Activated CD8-positive, alpha-beta T cell treated with anti-CD3 and anti-CD28 coated beads, Interleukin-2, amount 10 ng/mL, durations not matched to agents 7 days and 5 days (primary cell): ENCODE measurements around the gene ASXL2. TPM values are rescaled to one million over a fixed set of nuclear protein-coding genes. Genes with fewer than 3 reads are reported as not detected.
"Not testable (repeated sequence)": the region's sequence is repeated elsewhere in the genome, so short reads cannot be mapped to it uniquely, and the experiment has no call there.

Source experiments
- ATAC-seq: fragments of 150-1000 bp; cut with Tn5 transposase; one replicate; pipeline ENCODE4 v1.10.0; 2021; ENCODE audit warnings: moderate library complexity
- CTCF ChIA-PET: fragments of 350-600 bp; sonication (Branson Sonifier 250); formaldehyde crosslinking; loops from one replicate; lab custom pipeline; 2021; ENCODE audit warnings: antibody characterized with exemption; lab: Charles Lee
- POLR2A ChIA-PET: fragments of 350-600 bp; sonication (Branson Sonifier 250); formaldehyde crosslinking; loops from one replicate; lab custom pipeline; 2021; ENCODE audit warnings: antibody characterized with exemption; lab: Charles Lee
- DNase-seq: peaks from one replicate; pipeline ENCODE4 v3.0.0-alpha.2; 2020
- H3K27ac Mint-ChIP-seq: one replicate; pipeline ENCODE4 v1.8.0; 2021; ENCODE audit warnings: mild to moderate bottlenecking, mixed read lengths
- H3K27me3 Mint-ChIP-seq: one replicate; pipeline ENCODE4 v1.8.0; 2021; ENCODE audit warnings: low read depth, mixed read lengths
- H3K36me3 Mint-ChIP-seq: one replicate; pipeline ENCODE4 v1.8.0; 2021; ENCODE audit warnings: low read depth, mixed read lengths
- H3K4me1 Mint-ChIP-seq: one replicate; pipeline ENCODE4 v1.8.0; 2021; ENCODE audit warnings: low read depth, mixed read lengths
- H3K4me3 Mint-ChIP-seq: one replicate; pipeline ENCODE4 v1.8.0; 2021; ENCODE audit warnings: mild to moderate bottlenecking, mixed read lengths
- H3K9me3 Mint-ChIP-seq: one replicate; pipeline ENCODE4 v1.8.0; 2022; ENCODE audit warnings: mixed read lengths; ENCODE audit not compliant: insufficient read depth
- total RNA-seq, 2 experiments: library from RNA; stranded (reverse); gene quantifications; one replicate each; pipeline ENCODE4 v1.2.3, GENCODE V29; 2021

ASXL2 gene
- total RNA-seq, 2 experiments from 2014 or later = 44.0 to 45.0 TPM

GRCh38 chr2:25853038-25853638 is 25.1 kb downstream of the ASXL2 start:
- H3K27ac Mint-ChIP-seq = peak overlapping the region; percentile 77
- peaks cover 48% of the 10 kb centered on the region for H3K4me1 Mint-ChIP-seq
- H3K9me3 Mint-ChIP-seq = no peaks in the 10 kb centered on the region
- DNase-seq (peak; percentile 28), ATAC-seq (peak; percentile 37)
- no peak overlapping the region for H3K4me3 Mint-ChIP-seq
- ChIA-PET POLR2A (interaction anchor here (0.6 to 4.1 kb wide), 3 partner anchors 9 to 26 kb away, joined by 3 to 22 read pairs (median 4); partner anchors contain the start of gene ASXL2), CTCF (interaction anchor here (0.6 to 5.0 kb wide), 32 partner anchors 9 to 332 kb away, joined by 3 to 66 read pairs (median 6); partner anchors contain the start of genes ASXL2 and KIF3C)
- H3K27me3 Mint-ChIP-seq = no peaks in the 10 kb centered on the region
- peaks cover 5% of the 10 kb centered on the region for H3K36me3 Mint-ChIP-seq

GRCh38 chr2:25851740-25852503 is 26.4 kb downstream of the ASXL2 start:
- Mint-ChIP-seq H3K27me3 (no peaks in the 10 kb centered on the region), H3K9me3 (no peaks in the 10 kb centered on the region), H3K4me1 (peaks cover 43% of the 10 kb centered on the region), H3K36me3 (peaks cover 9% of the 10 kb centered on the region), H3K4me3 (peak overlapping the region; percentile 66), H3K27ac (peak overlapping the region; percentile 84)
- peak; percentile 60 for DNase-seq
- ATAC-seq = peak; percentile 86
- ChIA-PET POLR2A (interaction anchor here (0.7 to 4.1 kb wide), 3 partner anchors 28 to 87 kb away, joined by 3 to 22 read pairs (median 3); partner anchors contain the start of gene ASXL2), CTCF (interaction anchor here (0.7 to 5.0 kb wide), 46 partner anchors 8 to 727 kb away, joined by 3 to 66 read pairs (median 5); partner anchors contain the start of genes ASXL2 and KIF3C)

- ChIA-PET CTCF (interaction anchor here (1.0 to 3.8 kb wide), 10 partner anchors 10 to 238 kb away, joined by 3 to 33 read pairs (median 6); no protein-coding TSS in a partner anchor), POLR2A (interaction anchor here (4.1 kb wide), 1 partner anchor 29 kb away, joined by 22 read pairs; the partner anchor contains the start of gene ASXL2)
- peaks cover 43% of the 10 kb centered on the region for H3K4me1 Mint-ChIP-seq
Observed at GRCh38 chr2:25850400-25850799, 27.9 kb downstream of the ASXL2 start.

GRCh38 chr2:25849350-25849749 is 28.9 kb downstream of the ASXL2 start:
- H3K4me3 Mint-ChIP-seq, H3K9me3 Mint-ChIP-seq, ATAC-seq, H3K27me3 Mint-ChIP-seq, POLR2A ChIA-PET, DNase-seq, H3K27ac Mint-ChIP-seq: not testable (repeated sequence)
- CTCF ChIA-PET = interaction anchor here (0.6 to 0.7 kb wide), 2 partner anchors 11 to 142 kb away, joined by 3 read pairs; no protein-coding TSS in a partner anchor
- Mint-ChIP-seq H3K4me1 (peaks cover 38% of the 10 kb centered on the region), H3K36me3 (peaks cover 11% of the 10 kb centered on the region)

More at GRCh38 chr2:25850400-25850799, 27.9 kb downstream of the ASXL2 start:
- H3K4me3 Mint-ChIP-seq, H3K27me3 Mint-ChIP-seq, DNase-seq, H3K36me3 Mint-ChIP-seq, H3K9me3 Mint-ChIP-seq: not testable (repeated sequence)
- H3K27ac Mint-ChIP-seq = peak overlapping the region; percentile 63
- ATAC-seq = peak; percentile 31

GRCh38 chr2:25845843-25846505 is 32.3 kb downstream of the ASXL2 start:
- POLR2A ChIA-PET = no interaction called here
- Mint-ChIP-seq H3K4me1 (peaks cover 10% of the 10 kb centered on the region), H3K27ac (no peak overlapping the region), H3K4me3 (no peak overlapping the region), H3K36me3 (peaks cover 10% of the 10 kb centered on the region), H3K27me3 (no peaks in the 10 kb centered on the region), H3K9me3 (no peaks in the 10 kb centered on the region)
- ATAC-seq (no peak), DNase-seq (no peak)
- CTCF ChIA-PET = interaction anchor here (1.4 kb wide), 1 partner anchor 42 kb away, joined by 3 read pairs; no protein-coding TSS in a partner anchor

GRCh38 chr2:25844089-25844488 is 34.2 kb downstream of the ASXL2 start:
- DNase-seq (no peak), ATAC-seq (no peak)
- ChIA-PET CTCF (interaction anchor here (2.2 kb wide), 1 partner anchor 9 kb away, joined by 8 read pairs; no protein-coding TSS in a partner anchor), POLR2A (no interaction called here)
- no peak overlapping the region for H3K27ac Mint-ChIP-seq
- H3K9me3 Mint-ChIP-seq = no peaks in the 10 kb centered on the region
- no peak overlapping the region for H3K4me3 Mint-ChIP-seq
- peaks cover 18% of the 10 kb centered on the region for H3K36me3 Mint-ChIP-seq
- peaks cover 5% of the 10 kb centered on the region for H3K4me1 Mint-ChIP-seq
- H3K27me3 Mint-ChIP-seq = no peaks in the 10 kb centered on the region

GRCh38 chr2:25842155-25842554 is 36.1 kb downstream of the ASXL2 start:
- Mint-ChIP-seq H3K36me3 (peaks cover 16% of the 10 kb centered on the region), H3K4me1 (peaks cover 15% of the 10 kb centered on the region)

GRCh38 chr2:25838152-25838756 is 40.0 kb downstream of the ASXL2 start:
- ATAC-seq = no peak
- Mint-ChIP-seq H3K27ac (no peak overlapping the region), H3K4me1 (peaks cover 30% of the 10 kb centered on the region), H3K36me3 (peaks cover 29% of the 10 kb centered on the region), H3K27me3 (no peaks in the 10 kb centered on the region), H3K9me3 (no peaks in the 10 kb centered on the region), H3K4me3 (no peak overlapping the region)
- ChIA-PET CTCF (interaction anchor here (0.9 to 5.4 kb wide), 5 partner anchors 12 to 231 kb away, joined by 4 to 33 read pairs (median 9); no protein-coding TSS in a partner anchor), POLR2A (interaction anchor here (0.6 kb wide), 1 partner anchor 694 kb away, joined by 3 read pairs; no protein-coding TSS in a partner anchor)
- DNase-seq = no peak

More at GRCh38 chr2:25842155-25842554, 36.1 kb downstream of the ASXL2 start:
- DNase-seq (no peak), ATAC-seq (no peak)
- H3K27ac Mint-ChIP-seq = no peak overlapping the region
- no peaks in the 10 kb centered on the region for H3K9me3 Mint-ChIP-seq
- H3K27me3 Mint-ChIP-seq = no peaks in the 10 kb centered on the region
- H3K4me3 Mint-ChIP-seq = no peak overlapping the region
- POLR2A ChIA-PET = interaction anchor here (0.6 kb wide), 1 partner anchor 33 kb away, joined by 3 read pairs; no protein-coding TSS in a partner anchor
- CTCF ChIA-PET = interaction anchor here (0.7 to 5.4 kb wide), 4 partner anchors 10 to 184 kb away, joined by 3 to 33 read pairs (median 3); partner anchors contain the start of gene ASXL2

- POLR2A ChIA-PET = interaction anchor here (1.0 kb wide), 1 partner anchor 116 kb away, joined by 3 read pairs; no protein-coding TSS in a partner anchor
- ATAC-seq = no peak
- Mint-ChIP-seq H3K27ac (no peak overlapping the region), H3K9me3 (peaks cover 12% of the 10 kb centered on the region), H3K27me3 (no peaks in the 10 kb centered on the region), H3K36me3 (peaks cover 43% of the 10 kb centered on the region), H3K4me1 (peaks cover 51% of the 10 kb centered on the region), H3K4me3 (no peak overlapping the region)
- CTCF ChIA-PET = interaction anchor here (0.8 to 3.2 kb wide), 3 partner anchors 10 to 18 kb away, joined by 4 to 9 read pairs (median 8); no protein-coding TSS in a partner anchor
- no peak for DNase-seq
Observed at GRCh38 chr2:25835906-25836305, 42.4 kb downstream of the ASXL2 start.

- ATAC-seq = no peak
- no peak for DNase-seq
- Mint-ChIP-seq H3K36me3 (peaks cover 50% of the 10 kb centered on the region), H3K4me3 (no peak overlapping the region), H3K27ac (no peak overlapping the region), H3K9me3 (peaks cover 12% of the 10 kb centered on the region), H3K4me1 (peaks cover 62% of the 10 kb centered on the region), H3K27me3 (no peaks in the 10 kb centered on the region)
- POLR2A ChIA-PET = no interaction called here
- CTCF ChIA-PET = interaction anchor here (0.9 kb wide), 1 partner anchor 16 kb away, joined by 3 read pairs; no protein-coding TSS in a partner anchor
Observed at GRCh38 chr2:25833566-25833965, 44.7 kb downstream of the ASXL2 start.
